MM.1S (cell line): ENCODE measurements around the gene CDK12.
A peak's percentile ranks its signal among the peaks of the same experiment; 100 is the strongest.
"Not testable (repeated sequence)": the region's sequence is repeated elsewhere in the genome, so short reads cannot be mapped to it uniquely, and the experiment has no call there.

Experiments
- DNase-seq: peaks from one replicate; pipeline ENCODE4 v3.0.0-alpha.2; 2015
- H2AFZ ChIP-seq: fragments of 300-600 bp; sonication (generic); 2 replicates; pipeline ENCODE4 v1.6.0; 2016; ENCODE audit warnings: antibody characterized with exemption, low read length
- H3F3A ChIP-seq: fragments of 300-600 bp; sonication (generic); 2 replicates; pipeline ENCODE4 v1.6.1; 2016; ENCODE audit warnings: mild to moderate bottlenecking, antibody characterized with exemption, low read length, moderate library complexity, mixed read lengths; ENCODE audit not compliant: insufficient read depth
- H3K27ac ChIP-seq: fragments of 300-600 bp; sonication (generic); 2 replicates; pipeline ENCODE4 v1.5.1; 2016; ENCODE audit warnings: mild to moderate bottlenecking, low read length
- H3K27me3 ChIP-seq: fragments of 300-600 bp; sonication (generic); replicated peaks from 2 replicates; pipeline ENCODE4 v1.6.0; 2016; ENCODE audit warnings: low read length; ENCODE audit not compliant: insufficient read depth
- H3K36me3 ChIP-seq: fragments of 300-600 bp; sonication (generic); replicated peaks from 2 replicates; pipeline ENCODE4 v1.6.1; 2016; ENCODE audit warnings: mild to moderate bottlenecking, low read length, mixed read lengths; ENCODE audit not compliant: insufficient read depth
- H3K4me1 ChIP-seq: fragments of 300-600 bp; sonication (generic); 2 replicates; pipeline ENCODE4 v1.6.1; 2016; ENCODE audit warnings: low read length, mixed read lengths
- H3K4me2 ChIP-seq: fragments of 300-600 bp; sonication (generic); 2 replicates; pipeline ENCODE4 v1.6.0; 2016; ENCODE audit warnings: low read depth, low read length
- H3K4me3 ChIP-seq: fragments of 300-600 bp; sonication (generic); 2 replicates; pipeline ENCODE4 v1.5.1; 2016; ENCODE audit warnings: low read length, mixed read lengths
- H3K79me2 ChIP-seq: fragments of 300-600 bp; sonication (generic); 2 replicates; pipeline ENCODE4 v1.6.1; 2016; ENCODE audit warnings: mixed run types, low read length, mixed read lengths
- H3K9ac ChIP-seq: fragments of 300-600 bp; sonication (generic); 2 replicates; pipeline ENCODE4 v1.6.1; 2016; ENCODE audit warnings: low read length, mixed read lengths
- H3K9me2 ChIP-seq: fragments of 300-600 bp; sonication (generic); replicated peaks from 2 replicates; pipeline ENCODE4 v1.6.1; 2016; ENCODE audit warnings: mild to moderate bottlenecking, low read length, mixed read lengths; ENCODE audit not compliant: insufficient read depth
- H3K9me3 ChIP-seq: fragments of 300-600 bp; sonication (generic); replicated peaks from 2 replicates; pipeline ENCODE4 v1.6.1; 2016; ENCODE audit warnings: mild to moderate bottlenecking, low read length, mixed read lengths; ENCODE audit not compliant: insufficient read depth
- H4K20me1 ChIP-seq: fragments of 300-600 bp; sonication (generic); 2 replicates; pipeline ENCODE4 v1.6.1; 2016; ENCODE audit warnings: mild to moderate bottlenecking, low read length, moderate library complexity, mixed read lengths; ENCODE audit not compliant: insufficient read depth
- EZH2 ChIP-seq: fragments of 300-600 bp; sonication (generic); optimal IDR thresholded peaks from 2 replicates; pipeline ENCODE3; 2017; ENCODE audit warnings: low read depth, mild to moderate bottlenecking, antibody characterized with exemption, low read length, mixed read lengths
- EZH2phosphoT487 ChIP-seq: fragments of 300-600 bp; sonication (generic); IDR thresholded peaks from 2 replicates; pipeline ENCODE4 v1.6.1; 2018; ENCODE audit warnings: antibody characterized with exemption, low read length
- TF ChIP-seq, protein P1 (sequence below): fragments of 300-600 bp; sonication (generic); IDR thresholded peaks from 2 replicates; pipeline ENCODE4 v1.5.1; 2016; ENCODE audit warnings: antibody characterized with exemption, low read length, mixed read lengths

The CDK12 gene

DNA sequence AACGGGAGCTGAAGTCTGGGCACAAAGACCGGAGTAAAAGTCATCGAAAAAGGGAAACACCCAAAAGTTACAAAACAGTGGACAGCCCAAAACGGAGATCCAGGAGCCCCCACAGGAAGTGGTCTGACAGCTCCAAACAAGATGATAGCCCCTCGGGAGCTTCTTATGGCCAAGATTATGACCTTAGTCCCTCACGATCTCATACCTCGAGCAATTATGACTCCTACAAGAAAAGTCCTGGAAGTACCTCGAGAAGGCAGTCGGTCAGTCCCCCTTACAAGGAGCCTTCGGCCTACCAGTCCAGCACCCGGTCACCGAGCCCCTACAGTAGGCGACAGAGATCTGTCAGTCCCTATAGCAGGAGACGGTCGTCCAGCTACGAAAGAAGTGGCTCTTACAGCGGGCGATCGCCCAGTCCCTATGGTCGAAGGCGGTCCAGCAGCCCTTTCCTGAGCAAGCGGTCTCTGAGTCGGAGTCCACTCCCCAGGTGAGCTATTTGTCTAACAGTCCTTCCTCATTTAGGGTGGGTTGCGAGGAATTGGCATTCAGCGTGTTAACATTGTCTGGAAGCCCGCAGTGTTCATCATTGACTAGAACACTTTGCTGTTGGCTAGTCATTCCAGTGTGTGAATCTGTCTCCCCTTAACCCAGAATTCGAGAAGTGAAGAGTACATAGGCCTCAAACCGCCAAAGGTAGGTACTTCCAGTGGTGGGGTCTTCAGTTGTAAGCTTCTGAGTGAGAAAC, 1.5 kb downstream of the CDK12 start:
- peak; percentile 10 for DNase-seq
- H3K4me1 ChIP-seq = no peaks in the 10 kb centered on the region
- H3K79me2 ChIP-seq = peaks cover 62% of the 10 kb centered on the region
- H3K9ac ChIP-seq = peak overlapping the region; percentile 78
- H3K36me3 ChIP-seq = no peaks in the 10 kb centered on the region
- H3K27me3 ChIP-seq = no peaks in the 10 kb centered on the region
- peak overlapping the region; percentile 94 for H3K4me3 ChIP-seq
- H2AFZ ChIP-seq = no peak overlapping the region
- TF ChIP-seq, protein P1, sequence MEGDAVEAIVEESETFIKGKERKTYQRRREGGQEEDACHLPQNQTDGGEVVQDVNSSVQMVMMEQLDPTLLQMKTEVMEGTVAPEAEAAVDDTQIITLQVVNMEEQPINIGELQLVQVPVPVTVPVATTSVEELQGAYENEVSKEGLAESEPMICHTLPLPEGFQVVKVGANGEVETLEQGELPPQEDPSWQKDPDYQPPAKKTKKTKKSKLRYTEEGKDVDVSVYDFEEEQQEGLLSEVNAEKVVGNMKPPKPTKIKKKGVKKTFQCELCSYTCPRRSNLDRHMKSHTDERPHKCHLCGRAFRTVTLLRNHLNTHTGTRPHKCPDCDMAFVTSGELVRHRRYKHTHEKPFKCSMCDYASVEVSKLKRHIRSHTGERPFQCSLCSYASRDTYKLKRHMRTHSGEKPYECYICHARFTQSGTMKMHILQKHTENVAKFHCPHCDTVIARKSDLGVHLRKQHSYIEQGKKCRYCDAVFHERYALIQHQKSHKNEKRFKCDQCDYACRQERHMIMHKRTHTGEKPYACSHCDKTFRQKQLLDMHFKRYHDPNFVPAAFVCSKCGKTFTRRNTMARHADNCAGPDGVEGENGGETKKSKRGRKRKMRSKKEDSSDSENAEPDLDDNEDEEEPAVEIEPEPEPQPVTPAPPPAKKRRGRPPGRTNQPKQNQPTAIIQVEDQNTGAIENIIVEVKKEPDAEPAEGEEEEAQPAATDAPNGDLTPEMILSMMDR = no peak
- no peak for TF ChIP-seq EZH2
- no peak for TF ChIP-seq EZH2phosphoT487
- peak overlapping the region; percentile 26; the same call in 1 of the 2 replicates for H3K27ac ChIP-seq
- H4K20me1 ChIP-seq = 0 out of 2 replicates have a peak, but pooled peaks cover 6% of the 10 kb centered on the region
- peaks cover 4% of the 10 kb centered on the region for H3F3A ChIP-seq
- peak overlapping the region; percentile 92 for H3K4me2 ChIP-seq
- no peaks in the 10 kb centered on the region for H3K9me3 ChIP-seq
- no peaks in the 10 kb centered on the region for H3K9me2 ChIP-seq

DNA sequence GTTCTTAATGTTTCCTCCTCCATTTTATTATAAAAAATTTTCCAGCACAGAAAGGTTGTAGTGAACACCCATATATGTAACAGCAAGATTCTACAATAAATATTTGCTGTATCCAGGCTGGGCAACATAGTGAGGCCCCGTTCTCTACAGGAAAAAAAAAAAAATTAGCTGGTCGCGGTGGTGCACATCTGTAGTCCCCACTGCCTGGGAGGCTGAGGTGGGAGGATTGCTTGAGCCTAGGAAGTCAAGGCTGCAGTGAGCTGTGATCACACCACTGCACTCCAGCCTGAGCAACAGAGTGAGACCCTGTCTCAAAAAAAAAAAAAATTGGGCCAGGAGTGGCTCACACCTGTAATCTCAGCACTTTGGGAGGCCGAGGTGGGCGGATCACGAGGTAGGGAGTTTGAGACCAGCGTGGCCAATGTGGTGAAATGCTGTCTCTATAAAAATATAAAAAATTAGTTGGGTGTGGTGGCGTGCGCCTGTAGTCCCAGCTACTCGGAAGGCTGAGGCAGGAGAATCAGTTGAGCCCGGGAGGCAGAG, 3.4 kb downstream of the CDK12 start:
- H3K27me3 ChIP-seq, H3K9me3 ChIP-seq, H3K36me3 ChIP-seq, H3K4me3 ChIP-seq, H2AFZ ChIP-seq, H3K4me1 ChIP-seq, H3F3A ChIP-seq, H3K9me2 ChIP-seq, DNase-seq, H3K9ac ChIP-seq, H3K27ac ChIP-seq, H4K20me1 ChIP-seq: not testable (repeated sequence)
- peak overlapping the region; percentile 92; the same call in 1 of the 2 replicates for H3K4me2 ChIP-seq
- peaks cover 77% of the 10 kb centered on the region for H3K79me2 ChIP-seq

DNA sequence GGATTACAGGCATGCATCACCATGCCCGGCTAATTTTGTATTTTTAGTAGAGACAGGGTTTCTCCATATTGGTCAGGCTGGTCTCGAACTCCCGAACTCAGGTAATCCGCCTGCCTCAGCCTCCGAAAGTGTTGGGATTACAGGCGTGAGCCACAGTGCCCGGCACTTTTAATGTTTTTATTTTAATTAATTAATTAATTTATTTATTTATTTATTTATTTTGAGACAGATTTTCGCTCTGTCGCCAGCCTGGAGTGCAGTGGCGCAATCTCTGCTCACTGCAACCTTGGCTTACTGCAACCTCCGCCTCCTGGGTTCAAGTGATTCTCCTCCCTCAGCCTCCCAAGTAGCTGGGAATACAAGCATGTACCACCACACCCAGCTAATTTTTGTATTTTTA, 7.3 kb downstream of the CDK12 start:
- peaks cover 76% of the 10 kb centered on the region for H3K79me2 ChIP-seq
- H3K27me3 ChIP-seq, H3K4me1 ChIP-seq, H3K36me3 ChIP-seq, H3F3A ChIP-seq, H2AFZ ChIP-seq, H3K27ac ChIP-seq, H3K9ac ChIP-seq, H3K9me3 ChIP-seq, H3K9me2 ChIP-seq, H3K4me2 ChIP-seq, H4K20me1 ChIP-seq, DNase-seq, H3K4me3 ChIP-seq: not testable (repeated sequence)

DNA sequence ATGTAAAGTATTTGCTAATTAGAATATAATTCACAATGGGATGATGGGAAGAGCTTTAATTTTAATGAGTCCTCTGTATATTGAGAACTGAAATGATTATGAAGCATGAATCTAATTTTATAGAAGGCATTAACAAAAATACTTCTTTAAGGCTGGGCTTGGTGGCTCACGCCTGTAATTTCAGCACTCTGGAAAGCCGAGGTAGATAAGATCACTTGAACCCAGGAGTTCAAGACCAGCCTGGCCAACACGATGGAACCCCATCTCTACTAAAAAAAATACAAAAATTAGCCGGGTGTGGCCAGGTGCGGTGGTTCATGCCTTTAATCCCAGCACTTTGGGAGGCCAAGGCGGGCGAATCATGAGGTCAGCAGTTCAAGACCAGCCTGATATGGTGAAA, 12.0 kb downstream of the CDK12 start:
- Histone ChIP-seq H3K9ac (no peak overlapping the region), H4K20me1 (no peaks in the 10 kb centered on the region), H3F3A (no peaks in the 10 kb centered on the region), H3K27ac (no peak overlapping the region), H3K36me3 (peaks cover 9% of the 10 kb centered on the region; the same call in 1 of the 2 replicates), H3K9me2 (no peaks in the 10 kb centered on the region), H3K27me3 (no peaks in the 10 kb centered on the region), H3K4me2 (no peak overlapping the region), H3K4me3 (no peak overlapping the region), H2AFZ (no peak overlapping the region), H3K79me2 (peaks cover 43% of the 10 kb centered on the region), H3K4me1 (no peaks in the 10 kb centered on the region), H3K9me3 (no peaks in the 10 kb centered on the region)
- TF ChIP-seq EZH2 (no peak), EZH2phosphoT487 (no peak)
- TF ChIP-seq, protein P1 = no peak
- no peak for DNase-seq

DNA sequence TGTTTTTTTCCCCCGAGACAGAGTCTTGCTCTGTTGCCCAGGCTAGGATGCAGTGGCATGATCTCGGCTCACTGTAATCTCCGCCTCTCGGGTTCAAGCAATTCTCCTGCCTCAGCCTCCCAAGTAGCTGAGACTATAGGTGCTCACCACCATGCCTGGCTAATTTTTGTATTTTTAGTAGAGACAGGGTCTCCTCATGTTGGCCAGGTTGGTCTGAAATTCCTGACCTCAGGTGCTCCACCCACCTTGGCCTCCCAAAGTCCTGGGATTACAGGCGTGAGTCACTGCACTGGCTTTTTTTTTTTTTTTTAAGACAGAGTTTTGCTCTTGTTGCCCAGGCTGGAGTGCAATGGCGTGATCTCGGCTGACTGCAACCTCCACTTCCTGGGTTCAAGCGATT, 18.3 kb downstream of the CDK12 start:
- H3K9ac ChIP-seq, H3K4me1 ChIP-seq, H3K27ac ChIP-seq, H4K20me1 ChIP-seq, DNase-seq, H3K9me2 ChIP-seq, H3K9me3 ChIP-seq, H3K4me2 ChIP-seq, H3K36me3 ChIP-seq, H2AFZ ChIP-seq, H3K4me3 ChIP-seq, H3F3A ChIP-seq, H3K27me3 ChIP-seq: not testable (repeated sequence)
- peaks cover 10% of the 10 kb centered on the region; the same call in 1 of the 2 replicates for H3K79me2 ChIP-seq
